ENCODE data around the gene NAA10. TPM values are rescaled to one million over a fixed set of nuclear protein-coding genes. Genes with fewer than 3 reads are reported as not detected.

Gene NAA10
- total RNA-seq, 4 donors from 2014 or later, result 29.9 to 57.2 (median 47.4) TPM

DNA sequence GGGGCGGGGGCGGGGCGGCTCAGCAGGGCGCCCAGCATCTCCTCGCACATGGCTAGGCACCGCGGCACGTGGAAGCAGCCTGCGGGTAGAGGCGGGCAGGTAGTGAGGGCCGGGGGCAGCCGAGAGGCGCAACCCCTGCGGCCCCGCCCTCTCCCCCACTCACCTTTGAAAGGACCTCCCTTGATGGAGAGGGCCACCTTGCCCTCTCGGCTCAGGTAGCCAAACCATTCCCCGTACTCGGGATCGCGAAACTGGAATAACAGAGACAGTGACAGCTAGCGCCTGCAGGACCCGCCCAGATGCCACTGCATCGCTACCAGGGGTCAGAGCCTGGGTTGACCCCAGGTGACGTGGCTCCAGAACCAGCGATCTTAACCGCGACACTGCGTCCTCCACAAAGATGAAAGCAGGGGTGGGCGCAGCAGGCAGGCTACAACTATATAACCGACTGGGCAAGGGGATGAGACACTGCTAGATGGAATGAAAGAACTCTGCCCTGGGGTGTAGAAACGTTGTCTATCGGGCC lies 552 bp upstream of the NAA10 start:
- no peaks in the 10 kb centered on the region for H3K36me3 ChIP-seq
- peak; percentile 26 for DNase-seq
- TF ChIP-seq POLR2A (IDR thresholded peaks at IDR 0.05), result no peak
- TF ChIP-seq, protein P1, sequence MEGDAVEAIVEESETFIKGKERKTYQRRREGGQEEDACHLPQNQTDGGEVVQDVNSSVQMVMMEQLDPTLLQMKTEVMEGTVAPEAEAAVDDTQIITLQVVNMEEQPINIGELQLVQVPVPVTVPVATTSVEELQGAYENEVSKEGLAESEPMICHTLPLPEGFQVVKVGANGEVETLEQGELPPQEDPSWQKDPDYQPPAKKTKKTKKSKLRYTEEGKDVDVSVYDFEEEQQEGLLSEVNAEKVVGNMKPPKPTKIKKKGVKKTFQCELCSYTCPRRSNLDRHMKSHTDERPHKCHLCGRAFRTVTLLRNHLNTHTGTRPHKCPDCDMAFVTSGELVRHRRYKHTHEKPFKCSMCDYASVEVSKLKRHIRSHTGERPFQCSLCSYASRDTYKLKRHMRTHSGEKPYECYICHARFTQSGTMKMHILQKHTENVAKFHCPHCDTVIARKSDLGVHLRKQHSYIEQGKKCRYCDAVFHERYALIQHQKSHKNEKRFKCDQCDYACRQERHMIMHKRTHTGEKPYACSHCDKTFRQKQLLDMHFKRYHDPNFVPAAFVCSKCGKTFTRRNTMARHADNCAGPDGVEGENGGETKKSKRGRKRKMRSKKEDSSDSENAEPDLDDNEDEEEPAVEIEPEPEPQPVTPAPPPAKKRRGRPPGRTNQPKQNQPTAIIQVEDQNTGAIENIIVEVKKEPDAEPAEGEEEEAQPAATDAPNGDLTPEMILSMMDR (IDR thresholded peaks at IDR 0.05), result no peak
- no peak for TF ChIP-seq EP300 (IDR thresholded peaks at IDR 0.05; ENCODE audit: low read depth)
- no peak for TF ChIP-seq POLR2AphosphoS5 (IDR thresholded peaks at IDR 0.05)
- peaks cover 3 to 15% (median 9%) of the 10 kb centered on the region in 4 donors for H3K4me1 ChIP-seq
- intact Hi-C loops (cut with DNase I; ENCODE audit: low total_unique reads) (no loop called here), in situ Hi-C loops (cut with MboI; ENCODE audit: low pct_ligation_motif_present in 1 of 4, low pct_unique_long_range_greater_than_20kb in 1 of 4, low sequenced_read_pairs in 3 of 4) (loop anchor here in 1 of 4 donors (25.0 kb wide), 2 partner anchors 148 to 973 kb away; partner anchors contain the start of genes IDH3G, SRPK3 and SSR4)
- H3K4me3 ChIP-seq, result peak overlapping the region; percentile 35 to 88 (median 75)
- WGBS, 2 donors (ENCODE audit: low coverage in 1 of 2), result 31% methylated on average over 27 of the region's 32 CpGs; no CpG with 5 or more reads in 1 of the 2 donors
- H3K9me3 ChIP-seq, result no peaks in the 10 kb centered on the region
- no peaks in the 10 kb centered on the region for H3K27me3 ChIP-seq
- peak overlapping the region; percentile 48 to 73 (median 66) for H3K27ac ChIP-seq

DNA sequence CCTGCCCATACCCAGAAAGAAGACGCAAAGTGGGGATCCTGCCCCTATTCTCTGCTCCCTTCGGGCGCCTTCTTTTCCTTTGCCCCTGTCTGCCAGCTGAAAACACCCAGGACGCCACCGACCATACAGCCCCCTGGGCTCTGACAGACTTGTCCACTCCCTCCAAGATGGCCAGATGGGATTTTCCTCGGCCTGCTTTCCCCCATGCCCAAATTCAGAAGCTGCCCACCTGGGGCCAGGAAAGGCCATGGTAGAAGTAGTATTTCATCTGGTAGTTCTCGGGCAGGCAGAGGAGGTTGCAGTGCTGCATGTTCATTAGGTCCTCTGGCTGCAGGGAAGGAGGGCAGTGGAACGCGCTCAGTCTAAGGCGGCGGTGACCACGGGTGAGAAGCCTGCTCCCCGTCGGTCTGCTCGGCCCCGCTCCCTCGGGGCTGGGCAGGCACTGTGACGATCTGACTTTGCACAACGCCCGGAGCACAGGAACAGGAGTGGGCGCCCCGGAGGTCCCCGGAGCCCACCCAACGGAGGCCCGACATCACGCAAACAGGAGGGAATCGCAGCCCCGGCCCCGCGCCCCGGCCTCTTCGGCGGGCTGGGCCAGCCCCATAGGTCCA lies 582 bp downstream of the NAA10 start:
- WGBS, 2 donors (ENCODE audit: low coverage in 1 of 2), result 30 to 34% methylated on average over 2 to 19 of the region's 33 CpGs
- Histone ChIP-seq H3K36me3 (no peaks in the 10 kb centered on the region), H3K27me3 (no peaks in the 10 kb centered on the region), H3K4me1 (peaks cover 3 to 19% (median 10%) of the 10 kb centered on the region in 4 donors), H3K27ac (peak overlapping the region; percentile 68 to 87 (median 72)), H3K4me3 (peak overlapping the region; percentile 50 to 88 (median 75)), H3K9me3 (no peaks in the 10 kb centered on the region)
- intact Hi-C loops (cut with DNase I; ENCODE audit: low total_unique reads), result no loop called here
- in situ Hi-C loops (cut with MboI; ENCODE audit: low pct_ligation_motif_present in 1 of 4, low pct_unique_long_range_greater_than_20kb in 1 of 4, low sequenced_read_pairs in 3 of 4), result loop anchor here in 1 of 4 donors (25.0 kb wide), 2 partner anchors 147 to 972 kb away; partner anchors contain the start of genes IDH3G, SRPK3 and SSR4
- no peak for TF ChIP-seq POLR2AphosphoS5 (IDR thresholded peaks at IDR 0.05)
- TF ChIP-seq EP300 (IDR thresholded peaks at IDR 0.05; ENCODE audit: low read depth), result no peak
- TF ChIP-seq, protein P1 (IDR thresholded peaks at IDR 0.05), result no peak
- no peak for DNase-seq

DNA sequence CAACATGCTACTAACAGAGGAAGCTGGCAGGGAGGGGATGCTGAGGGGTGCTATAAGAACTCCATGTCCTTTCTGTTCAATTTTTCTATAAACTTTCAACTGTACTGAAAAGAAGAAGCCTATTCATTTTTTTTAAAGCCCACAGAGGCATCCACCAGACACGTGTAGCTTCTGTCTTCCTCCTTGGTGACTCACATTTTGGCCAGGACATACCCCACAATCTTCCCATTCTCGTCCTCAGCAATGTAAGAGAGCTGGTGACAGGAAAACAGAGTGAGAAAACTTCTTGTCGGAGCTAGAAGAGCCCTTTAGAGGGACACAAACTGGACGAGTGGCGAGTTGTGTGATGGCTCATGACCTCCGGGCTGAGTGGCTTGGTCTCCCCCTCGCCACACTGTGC lies 1.1 kb downstream of the NAA10 start:
- Histone ChIP-seq H3K36me3 (no peaks in the 10 kb centered on the region), H3K27me3 (no peaks in the 10 kb centered on the region), H3K4me1 (peaks cover 3 to 24% (median 15%) of the 10 kb centered on the region in 4 donors), H3K27ac (peak overlapping the region in 3 of 4 donors; percentile 68 to 87 (median 73)), H3K4me3 (peak overlapping the region in 3 of 4 donors; percentile 70 to 88 (median 80)), H3K9me3 (no peaks in the 10 kb centered on the region)
- 33 to 43% methylated on average over 3 to 7 of the region's 7 CpGs for WGBS, 2 donors (ENCODE audit: low coverage in 1 of 2)
- intact Hi-C loops (cut with DNase I; ENCODE audit: low total_unique reads) (no loop called here), in situ Hi-C loops (cut with MboI; ENCODE audit: low pct_ligation_motif_present in 1 of 4, low pct_unique_long_range_greater_than_20kb in 1 of 4, low sequenced_read_pairs in 3 of 4) (loop anchor here in 1 of 4 donors (25.0 kb wide), 2 partner anchors 146 to 971 kb away; partner anchors contain the start of genes IDH3G, SRPK3 and SSR4)
- TF ChIP-seq, protein P1 (IDR thresholded peaks at IDR 0.05), result no peak
- TF ChIP-seq POLR2AphosphoS5 (IDR thresholded peaks at IDR 0.05) (no peak), POLR2A (IDR thresholded peaks at IDR 0.05) (no peak), EP300 (IDR thresholded peaks at IDR 0.05; ENCODE audit: low read depth) (no peak)
- no peak for DNase-seq

DNA sequence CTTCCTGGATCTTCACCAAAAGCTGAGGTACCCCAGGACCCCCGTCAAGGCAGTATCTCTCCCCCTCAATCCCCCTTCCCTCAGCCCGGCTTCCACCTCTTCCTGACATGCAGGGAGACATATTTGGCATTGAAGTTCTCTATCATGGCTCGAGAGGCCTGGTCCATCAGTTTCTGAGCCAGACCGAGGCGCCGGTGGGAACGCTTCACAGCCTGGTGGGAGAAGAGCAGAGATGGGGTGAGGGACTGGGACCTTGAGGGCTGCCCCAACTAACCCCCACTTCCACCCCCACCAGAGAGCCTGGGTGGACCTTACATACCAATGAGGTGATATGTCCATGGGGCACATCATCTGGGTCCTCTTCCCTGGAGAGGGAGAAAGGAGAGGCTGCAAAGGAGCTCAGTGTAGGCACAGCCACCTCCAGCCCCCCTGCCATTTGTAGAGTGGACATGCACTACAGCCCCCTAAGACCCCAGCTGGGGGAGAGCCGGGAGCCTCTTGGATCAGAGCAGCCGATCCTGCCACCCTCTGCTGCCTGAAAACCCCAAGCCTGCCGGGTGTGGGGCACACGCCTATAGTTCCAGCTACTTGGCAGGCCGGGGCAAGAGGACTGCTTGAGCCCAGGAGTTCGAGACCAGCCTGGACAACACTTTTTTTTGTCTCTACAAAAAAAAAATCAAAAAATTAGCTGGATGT lies 2.5 kb downstream of the NAA10 start:
- in situ Hi-C loops (cut with MboI; ENCODE audit: low pct_ligation_motif_present in 1 of 4, low pct_unique_long_range_greater_than_20kb in 1 of 4, low sequenced_read_pairs in 3 of 4), result loop anchor here in 1 of 4 donors (25.0 kb wide), 2 partner anchors 145 to 970 kb away; partner anchors contain the start of genes IDH3G, SRPK3 and SSR4
- Histone ChIP-seq H3K4me1 (peaks cover 4 to 26% (median 19%) of the 10 kb centered on the region in 4 donors), H3K27ac (no peak overlapping the region), H3K4me3 (no peak overlapping the region), H3K9me3 (no peaks in the 10 kb centered on the region), H3K27me3 (no peaks in the 10 kb centered on the region), H3K36me3 (no peaks in the 10 kb centered on the region)
- TF ChIP-seq, protein P1 (IDR thresholded peaks at IDR 0.05), result no peak
- TF ChIP-seq POLR2A (IDR thresholded peaks at IDR 0.05), result no peak
- no peak for DNase-seq
- intact Hi-C loops (cut with DNase I; ENCODE audit: low total_unique reads), result no loop called here
- WGBS, 2 donors (ENCODE audit: low coverage in 1 of 2), result 90% methylated on average over 13 of the region's 13 CpGs; no CpG with 5 or more reads in 1 of the 2 donors
